Activated CD4-positive, alpha-beta T cell treated with anti-CD3 and anti-CD28 coated beads, Interleukin-10, Interleukin-2, amounts not matched to agents 100 ng/mL and 50 ng/mL, durations not matched to agents 16 hours and 8 hours (primary cell): ENCODE measurements around the gene MOB3B.
A peak's percentile ranks its signal among the peaks of the same experiment; 100 is the strongest.

ENCODE experiments used
- DNase-seq: peaks from one replicate; pipeline ENCODE4 v3.0.0-alpha.2; 2020

MOB3B gene

GRCh38 chr9:27384262-27385014 is 145.2 kb downstream of the MOB3B start:
- no peak for DNase-seq

GRCh38 chr9:27383524-27383923 is 146.1 kb downstream of the MOB3B start:
- DNase-seq, result no peak

GRCh38 chr9:27382975-27383374 is 146.6 kb downstream of the MOB3B start:
- no peak for DNase-seq

- DNase-seq, result no peak
Observed at GRCh38 chr9:27382308-27382707, 147.3 kb downstream of the MOB3B start.

GRCh38 chr9:27379311-27380251 is 150.0 kb downstream of the MOB3B start:
- peak; percentile 70 for DNase-seq

- peak; percentile 5 for DNase-seq
Observed at GRCh38 chr9:27377811-27378456, 151.7 kb downstream of the MOB3B start.

- DNase-seq, result no peak
Observed at GRCh38 chr9:27377147-27377807, 152.3 kb downstream of the MOB3B start.

- no peak for DNase-seq
Observed at GRCh38 chr9:27373851-27374250, 155.8 kb downstream of the MOB3B start.

- no peak for DNase-seq
Observed at GRCh38 chr9:27372615-27373014, 157.0 kb downstream of the MOB3B start.

GRCh38 chr9:27371382-27371781 is 158.2 kb downstream of the MOB3B start:
- DNase-seq, result no peak

- no peak for DNase-seq
Observed at GRCh38 chr9:27369591-27369990, 160.0 kb downstream of the MOB3B start.

GRCh38 chr9:27368316-27368985 is 161.2 kb downstream of the MOB3B start:
- DNase-seq, result no peak

- DNase-seq, result no peak
Observed at GRCh38 chr9:27367921-27368315, 161.7 kb downstream of the MOB3B start.

- peak; percentile 54 for DNase-seq
Observed at GRCh38 chr9:27367175-27367798, 162.3 kb downstream of the MOB3B start.

GRCh38 chr9:27365707-27366376 is 163.8 kb downstream of the MOB3B start:
- DNase-seq, result peak; percentile 88

- no peak for DNase-seq
Observed at GRCh38 chr9:27362447-27363210, 167.0 kb downstream of the MOB3B start.

GRCh38 chr9:27361492-27361891 is 168.1 kb downstream of the MOB3B start:
- no peak for DNase-seq

GRCh38 chr9:27359763-27360162 is 169.9 kb downstream of the MOB3B start:
- no peak for DNase-seq

- DNase-seq, result no peak
Observed at GRCh38 chr9:27358007-27358406, 171.6 kb downstream of the MOB3B start.

GRCh38 chr9:27356446-27356845 is 173.2 kb downstream of the MOB3B start:
- no peak for DNase-seq
